HEK293 (cell line): ENCODE results near the gene PIGH.

Source experiments
- MEIS1 ChIP-seq: sonication (generic); formaldehyde crosslinking; IDR thresholded peaks from 2 replicates; pipeline ENCODE4 v1.8.1; 2022; ENCODE audit warnings: missing genetic modification reagents, mild to moderate bottlenecking, borderline replicate concordance
- SETDB1 ChIP-seq: IDR thresholded peaks from one replicate; pipeline ENCODE4 v1.6.1; 2017; ENCODE audit warnings: mild to moderate bottlenecking, low read length, moderate library complexity, mixed read lengths; ENCODE audit not compliant: insufficient read length
- YY1 ChIP-seq: fragments of 450-650 bp; formaldehyde crosslinking; IDR thresholded peaks from 2 replicates; pipeline ENCODE4 v1.5.1; 2018; ENCODE audit warnings: missing biosample characterization, missing genetic modification characterization
- ZBTB21 ChIP-seq: fragments of 450-650 bp; formaldehyde crosslinking; IDR thresholded peaks from 2 replicates; pipeline ENCODE4 v1.5.1; 2017; ENCODE audit warnings: missing biosample characterization, missing genetic modification characterization
- ZNF341 ChIP-seq: fragments of 450-650 bp; formaldehyde crosslinking; IDR thresholded peaks from 2 replicates; pipeline ENCODE4; 2016; ENCODE audit warnings: low read depth, missing biosample characterization, missing genetic modification characterization
- ZNF707 ChIP-seq: fragments of 450-650 bp; formaldehyde crosslinking; IDR thresholded peaks from 2 replicates; pipeline ENCODE4 v1.5.1; 2016; ENCODE audit warnings: missing biosample characterization, missing genetic modification characterization
- ZNF777 ChIP-seq: fragments of 450-650 bp; formaldehyde crosslinking; IDR thresholded peaks from 2 replicates; pipeline ENCODE4 v1.5.1; 2017; ENCODE audit warnings: missing biosample characterization, missing genetic modification characterization, borderline replicate concordance
- ZSCAN30 ChIP-seq: fragments of 450-650 bp; IDR thresholded peaks from 2 replicates; pipeline ENCODE4 v1.5.1; 2018; ENCODE audit warnings: missing biosample characterization, mild to moderate bottlenecking, missing genetic modification characterization, moderate library complexity
- TF ChIP-seq, protein P1 (sequence below): fragments of 450-650 bp; formaldehyde crosslinking; IDR thresholded peaks from 2 replicates; pipeline ENCODE4 v1.5.1; 2016; ENCODE audit warnings: missing biosample characterization, missing genetic modification characterization
- TF ChIP-seq, protein P2 (sequence below): fragments of 450-650 bp; formaldehyde crosslinking; IDR thresholded peaks from 2 replicates; pipeline ENCODE4 v1.5.1; 2016; ENCODE audit warnings: missing biosample characterization, missing genetic modification characterization

DNA sequence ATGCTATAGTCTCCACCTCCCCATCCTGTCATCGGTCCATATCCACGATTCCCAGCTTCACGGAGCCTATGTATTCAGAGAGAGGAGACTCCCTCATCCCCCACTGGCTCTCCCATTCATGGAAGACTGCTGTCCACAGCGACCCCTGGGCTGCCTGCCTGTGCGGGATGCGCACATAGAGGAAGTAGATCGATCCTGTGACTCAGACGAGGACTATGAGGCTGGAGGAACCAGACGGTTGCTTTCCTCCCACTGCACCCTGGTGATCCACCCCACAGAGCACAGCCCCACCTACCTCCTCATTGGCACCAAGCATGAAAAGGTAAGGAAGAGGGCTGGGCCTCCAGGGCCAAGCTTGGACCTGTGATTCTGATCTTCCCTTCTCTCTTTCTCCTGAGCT is 24.4 kb downstream of the PIGH start:
- TF ChIP-seq, protein P1, sequence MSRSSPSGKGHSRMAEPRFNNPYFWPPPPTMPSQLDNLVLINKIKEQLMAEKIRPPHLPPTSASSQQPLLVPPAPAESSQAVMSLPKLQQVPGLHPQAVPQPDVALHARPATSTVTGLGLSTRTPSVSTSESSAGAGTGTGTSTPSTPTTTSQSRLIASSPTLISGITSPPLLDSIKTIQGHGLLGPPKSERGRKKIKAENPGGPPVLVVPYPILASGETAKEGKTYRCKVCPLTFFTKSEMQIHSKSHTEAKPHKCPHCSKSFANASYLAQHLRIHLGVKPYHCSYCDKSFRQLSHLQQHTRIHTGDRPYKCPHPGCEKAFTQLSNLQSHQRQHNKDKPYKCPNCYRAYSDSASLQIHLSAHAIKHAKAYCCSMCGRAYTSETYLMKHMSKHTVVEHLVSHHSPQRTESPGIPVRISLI (tag by site-specific recombination), result no peak
- TF ChIP-seq ZNF707 (tag by site-specific recombination) (no peak), YY1 (tag by site-specific recombination) (no peak), MEIS1 (CRISPR knock-in tag) (no peak), ZSCAN30 (tag by site-specific recombination) (no peak), ZNF341 (tag by site-specific recombination) (no peak), SETDB1 (no peak), ZBTB21 (tag by site-specific recombination) (no peak), ZNF777 (tag by site-specific recombination) (no peak)
- TF ChIP-seq, protein P2, sequence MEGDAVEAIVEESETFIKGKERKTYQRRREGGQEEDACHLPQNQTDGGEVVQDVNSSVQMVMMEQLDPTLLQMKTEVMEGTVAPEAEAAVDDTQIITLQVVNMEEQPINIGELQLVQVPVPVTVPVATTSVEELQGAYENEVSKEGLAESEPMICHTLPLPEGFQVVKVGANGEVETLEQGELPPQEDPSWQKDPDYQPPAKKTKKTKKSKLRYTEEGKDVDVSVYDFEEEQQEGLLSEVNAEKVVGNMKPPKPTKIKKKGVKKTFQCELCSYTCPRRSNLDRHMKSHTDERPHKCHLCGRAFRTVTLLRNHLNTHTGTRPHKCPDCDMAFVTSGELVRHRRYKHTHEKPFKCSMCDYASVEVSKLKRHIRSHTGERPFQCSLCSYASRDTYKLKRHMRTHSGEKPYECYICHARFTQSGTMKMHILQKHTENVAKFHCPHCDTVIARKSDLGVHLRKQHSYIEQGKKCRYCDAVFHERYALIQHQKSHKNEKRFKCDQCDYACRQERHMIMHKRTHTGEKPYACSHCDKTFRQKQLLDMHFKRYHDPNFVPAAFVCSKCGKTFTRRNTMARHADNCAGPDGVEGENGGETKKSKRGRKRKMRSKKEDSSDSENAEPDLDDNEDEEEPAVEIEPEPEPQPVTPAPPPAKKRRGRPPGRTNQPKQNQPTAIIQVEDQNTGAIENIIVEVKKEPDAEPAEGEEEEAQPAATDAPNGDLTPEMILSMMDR (tag by site-specific recombination), result no peak
